KMS-11 (cell line): ENCODE results near the gene APIP.

Experiments used
- H2AFZ ChIP-seq: fragments of 200-600 bp; sonication (generic); 2 replicates; pipeline ENCODE4 v1.6.1; 2016; ENCODE audit warnings: antibody characterized with exemption, mixed run types, low read depth
- H3K27ac ChIP-seq: fragments of 200-600 bp; sonication (generic); 2 replicates; pipeline ENCODE4 v1.6.1; 2016; ENCODE audit warnings: mild to moderate bottlenecking, mixed run types
- H3K27me3 ChIP-seq: fragments of 200-600 bp; sonication (generic); 2 replicates; pipeline ENCODE4 v1.6.1; 2017; ENCODE audit warnings: mild to moderate bottlenecking, low read depth, mixed run types, moderate library complexity; ENCODE audit not compliant: insufficient read depth
- H3K36me3 ChIP-seq: fragments of 200-600 bp; sonication (generic); 2 replicates; pipeline ENCODE4 v1.6.1; 2017; ENCODE audit warnings: mild to moderate bottlenecking, mixed run types; ENCODE audit not compliant: insufficient read depth
- H3K4me1 ChIP-seq: fragments of 200-600 bp; sonication (generic); 2 replicates; pipeline ENCODE4 v1.6.1; 2016; ENCODE audit warnings: mild to moderate bottlenecking, low read depth, mixed run types; ENCODE audit not compliant: poor library complexity, severe bottlenecking
- H3K4me2 ChIP-seq: fragments of 200-600 bp; sonication (generic); 2 replicates; pipeline ENCODE4 v1.7.0; 2016; ENCODE audit warnings: mild to moderate bottlenecking, mixed run types
- H3K4me3 ChIP-seq: fragments of 200-600 bp; sonication (generic); IDR thresholded peaks from 2 replicates; pipeline ENCODE4 v1.6.1; 2017; ENCODE audit warnings: low read depth, low read length, mixed read lengths; ENCODE audit not compliant: insufficient read depth
- H3K79me2 ChIP-seq: fragments of 200-600 bp; sonication (generic); 2 replicates; pipeline ENCODE4 v1.6.1; 2016; ENCODE audit warnings: low read depth, mixed run types; ENCODE audit not compliant: insufficient read depth
- H3K9ac ChIP-seq: fragments of 200-600 bp; sonication (generic); 2 replicates; pipeline ENCODE4 v1.6.1; 2016; ENCODE audit warnings: mild to moderate bottlenecking, mixed run types
- H4K20me1 ChIP-seq: fragments of 200-600 bp; sonication (generic); 2 replicates; pipeline ENCODE4 v1.6.1; 2016; ENCODE audit warnings: mild to moderate bottlenecking, mixed run types; ENCODE audit not compliant: insufficient read depth
- TF ChIP-seq, protein P1 (sequence below): fragments of 200-600 bp; sonication (generic); conservative IDR thresholded peaks from 2 replicates; pipeline ENCODE4 v1.6.1; 2017; ENCODE audit warnings: low read depth, mild to moderate bottlenecking, antibody characterized with exemption, low read length, moderate library complexity, mixed read lengths

The APIP gene

DNA sequence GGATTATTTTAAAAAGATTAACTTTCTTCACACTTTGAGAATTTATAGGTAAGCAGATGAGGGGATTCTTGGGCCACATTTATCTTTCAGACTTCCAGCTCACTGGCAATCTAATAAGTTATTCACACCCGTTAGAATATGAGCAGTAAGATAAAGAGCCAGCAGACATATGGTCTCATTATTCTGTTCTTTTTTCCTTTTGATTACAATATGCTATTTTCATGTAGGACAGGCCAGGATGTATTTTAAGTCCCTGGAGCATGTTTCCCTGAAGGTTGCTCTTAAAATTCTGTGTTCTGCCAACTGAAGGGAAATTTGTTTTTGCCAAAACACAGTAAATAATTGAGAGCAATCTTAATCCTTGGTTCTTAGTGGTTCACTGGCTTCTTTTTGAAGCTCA is 22.4 kb upstream of the APIP start:
- Histone ChIP-seq H3K27me3 (no peaks in the 10 kb centered on the region), H3K4me3 (no peak overlapping the region), H3K27ac (no peak overlapping the region), H3K36me3 (no peaks in the 10 kb centered on the region), H3K4me2 (no peak overlapping the region), H4K20me1 (no peaks in the 10 kb centered on the region), H3K79me2 (no peaks in the 10 kb centered on the region), H3K4me1 (no peaks in the 10 kb centered on the region), H3K9ac (no peak overlapping the region), H2AFZ (no peak overlapping the region)
- TF ChIP-seq, protein P1, sequence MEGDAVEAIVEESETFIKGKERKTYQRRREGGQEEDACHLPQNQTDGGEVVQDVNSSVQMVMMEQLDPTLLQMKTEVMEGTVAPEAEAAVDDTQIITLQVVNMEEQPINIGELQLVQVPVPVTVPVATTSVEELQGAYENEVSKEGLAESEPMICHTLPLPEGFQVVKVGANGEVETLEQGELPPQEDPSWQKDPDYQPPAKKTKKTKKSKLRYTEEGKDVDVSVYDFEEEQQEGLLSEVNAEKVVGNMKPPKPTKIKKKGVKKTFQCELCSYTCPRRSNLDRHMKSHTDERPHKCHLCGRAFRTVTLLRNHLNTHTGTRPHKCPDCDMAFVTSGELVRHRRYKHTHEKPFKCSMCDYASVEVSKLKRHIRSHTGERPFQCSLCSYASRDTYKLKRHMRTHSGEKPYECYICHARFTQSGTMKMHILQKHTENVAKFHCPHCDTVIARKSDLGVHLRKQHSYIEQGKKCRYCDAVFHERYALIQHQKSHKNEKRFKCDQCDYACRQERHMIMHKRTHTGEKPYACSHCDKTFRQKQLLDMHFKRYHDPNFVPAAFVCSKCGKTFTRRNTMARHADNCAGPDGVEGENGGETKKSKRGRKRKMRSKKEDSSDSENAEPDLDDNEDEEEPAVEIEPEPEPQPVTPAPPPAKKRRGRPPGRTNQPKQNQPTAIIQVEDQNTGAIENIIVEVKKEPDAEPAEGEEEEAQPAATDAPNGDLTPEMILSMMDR, result no peak

DNA sequence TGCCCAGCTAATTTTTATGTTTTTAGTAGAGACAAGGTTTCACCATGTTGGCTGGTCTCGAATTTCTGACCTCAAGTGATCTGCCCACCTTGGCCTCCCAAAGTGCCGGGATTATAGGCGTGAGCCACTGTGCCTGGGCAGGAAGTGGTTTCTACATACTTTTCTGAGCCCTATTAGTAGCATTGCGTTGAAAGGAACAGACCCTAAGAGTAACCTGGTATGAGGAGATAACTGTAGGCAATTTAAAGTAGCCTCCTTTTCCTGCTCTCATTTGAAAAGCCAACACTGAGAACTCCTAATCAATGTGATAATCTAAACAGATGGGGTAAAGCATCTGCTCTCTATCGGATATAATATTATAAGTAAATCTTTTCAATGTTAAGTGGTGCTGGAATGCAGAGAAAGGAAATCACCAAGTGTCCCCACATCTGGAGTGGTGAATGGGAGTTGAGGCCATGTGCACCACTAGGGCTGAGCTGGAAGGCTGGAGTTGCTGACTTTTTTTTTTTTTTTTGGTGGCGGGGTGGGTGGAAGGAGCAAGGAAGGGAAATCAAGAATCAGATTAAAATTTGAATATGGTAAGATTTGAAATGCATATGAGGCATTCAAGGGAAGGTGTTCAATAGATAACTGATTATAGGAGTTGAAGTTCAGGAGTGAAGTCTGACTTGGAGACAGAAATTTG is 20.9 kb upstream of the APIP start:
- Histone ChIP-seq H4K20me1 (no peaks in the 10 kb centered on the region), H3K4me3 (no peak overlapping the region), H3K4me1 (no peaks in the 10 kb centered on the region), H3K27ac (no peak overlapping the region), H3K27me3 (no peaks in the 10 kb centered on the region), H3K79me2 (no peaks in the 10 kb centered on the region), H3K36me3 (no peaks in the 10 kb centered on the region), H3K9ac (no peak overlapping the region), H2AFZ (no peak overlapping the region), H3K4me2 (no peak overlapping the region)
- TF ChIP-seq, protein P1, result no peak

DNA sequence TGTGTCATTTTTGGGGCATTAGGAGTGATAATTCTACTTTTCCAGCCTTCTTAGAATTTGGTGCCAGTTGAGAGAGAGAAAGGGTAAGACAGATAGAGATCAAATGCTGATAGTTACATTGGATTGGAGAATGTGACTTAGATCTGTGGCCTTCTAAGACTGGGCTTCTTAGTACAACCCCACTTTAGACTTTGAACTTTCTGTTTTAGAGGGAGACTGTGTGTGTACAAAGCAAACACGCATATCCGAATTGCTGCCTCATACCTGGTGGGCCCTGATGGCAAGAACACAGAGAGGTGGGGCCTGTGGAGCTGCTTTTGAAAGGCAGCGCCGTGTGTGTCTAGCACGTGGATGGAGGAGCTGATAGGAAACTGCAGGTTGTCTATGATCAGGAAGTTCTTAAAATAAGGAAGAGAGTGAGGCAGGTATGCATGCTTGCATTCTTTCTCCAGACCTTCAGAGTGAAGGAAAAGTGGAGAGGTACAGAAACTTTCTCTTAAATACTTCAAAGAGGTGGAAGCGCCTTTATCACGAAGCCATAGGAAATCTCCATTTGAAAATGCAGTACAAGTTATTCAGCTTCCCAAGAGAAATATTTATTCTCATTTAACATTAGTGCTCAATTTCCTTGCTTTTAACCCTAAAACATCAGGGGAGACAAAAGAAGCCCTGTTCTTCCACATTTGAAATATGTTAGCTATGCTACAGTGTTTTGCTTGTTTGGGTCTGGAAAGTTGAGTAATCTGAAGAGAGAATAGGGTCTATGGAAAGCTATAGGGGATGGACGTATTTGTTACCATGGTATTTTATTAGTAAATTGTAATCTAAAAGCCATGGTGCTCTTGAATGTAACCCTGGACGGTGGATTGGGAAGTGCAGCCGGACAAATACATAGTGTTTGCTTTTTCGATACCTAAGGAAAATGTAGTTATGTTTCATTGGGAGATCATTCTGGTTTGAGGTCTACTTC is 13.9 kb upstream of the APIP start:
- Histone ChIP-seq H3K4me1 (no peaks in the 10 kb centered on the region), H3K27me3 (no peaks in the 10 kb centered on the region), H3K4me3 (no peak overlapping the region), H3K79me2 (no peaks in the 10 kb centered on the region; the same call in 1 of the 2 replicates), H3K4me2 (no peak overlapping the region), H2AFZ (no peak overlapping the region), H4K20me1 (peaks cover 6% of the 10 kb centered on the region; the same call in 1 of the 2 replicates), H3K36me3 (no peaks in the 10 kb centered on the region), H3K9ac (no peak overlapping the region), H3K27ac (no peak overlapping the region)
- TF ChIP-seq, protein P1, result no peak

DNA sequence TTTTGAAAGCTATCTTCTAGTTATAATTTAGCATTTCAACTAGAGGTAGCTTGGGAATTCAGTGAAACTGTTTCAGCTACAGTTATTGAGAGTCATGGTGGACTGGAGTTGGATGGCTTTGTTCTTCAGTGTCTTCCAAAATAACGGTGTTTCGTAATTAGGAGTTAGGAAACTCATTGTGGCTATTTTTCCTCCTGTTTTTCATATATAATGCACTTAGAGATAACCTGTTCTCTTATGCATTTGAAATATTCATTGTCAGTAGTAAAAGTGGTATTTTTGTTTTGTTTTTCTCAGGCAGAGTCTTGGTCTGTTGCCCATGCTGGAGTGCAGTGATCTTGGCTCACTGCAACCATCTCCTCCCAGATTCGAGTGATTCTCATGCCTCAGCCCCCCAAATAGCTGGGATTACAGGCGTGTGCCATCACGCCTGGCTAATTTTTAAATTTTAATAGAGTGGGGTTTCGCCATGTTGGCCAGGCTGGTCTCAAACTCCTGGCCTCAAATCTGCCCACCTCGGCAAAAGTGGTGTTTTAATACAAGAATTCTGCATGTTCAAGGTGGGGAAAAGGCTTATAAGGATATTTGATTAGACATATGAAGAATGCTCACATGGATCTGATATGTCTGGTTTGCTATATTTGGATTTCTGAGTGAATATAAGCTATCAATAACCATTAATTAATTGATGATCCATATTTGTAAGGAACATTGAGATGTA is 12.9 kb upstream of the APIP start:
- TF ChIP-seq, protein P1, result no peak
- Histone ChIP-seq H3K4me1 (no peaks in the 10 kb centered on the region), H3K4me2 (no peak overlapping the region), H3K79me2 (no peaks in the 10 kb centered on the region; the same call in 1 of the 2 replicates), H3K27me3 (no peaks in the 10 kb centered on the region), H3K36me3 (no peaks in the 10 kb centered on the region), H3K27ac (no peak overlapping the region), H3K4me3 (no peak overlapping the region), H2AFZ (no peak overlapping the region), H3K9ac (no peak overlapping the region), H4K20me1 (peaks cover 6% of the 10 kb centered on the region; the same call in 1 of the 2 replicates)
